ENCODE data around the gene CPPED1.

The CPPED1 gene

GRCh38 chr16:12740986-12741610 is 62.6 kb downstream of the CPPED1 start:
- Mint-ChIP-seq H3K4me1 (no peaks in the 10 kb centered on the region), H3K27me3 (no peaks in the 10 kb centered on the region), H3K27ac (no peak overlapping the region), H3K4me3 (no peak overlapping the region), H3K9me3 (peaks cover 22 to 41% of the 10 kb centered on the region in 2 donors)
- no peak for DNase-seq
- ATAC-seq = no peak

- Mint-ChIP-seq H3K4me3 (no peak overlapping the region), H3K27ac (peak overlapping the region in 1 of 2 donors; percentile 3), H3K9me3 (peaks cover 13 to 32% of the 10 kb centered on the region in 2 donors), H3K27me3 (no peaks in the 10 kb centered on the region), H3K4me1 (no peaks in the 10 kb centered on the region)
- DNase-seq (no peak), ATAC-seq (no peak)
These were observed 63.9 kb downstream of the CPPED1 start for GRCh38 chr16:12739738-12740137.

GRCh38 chr16:12737563-12737962 is 66.1 kb downstream of the CPPED1 start:
- DNase-seq (no peak), ATAC-seq (no peak)
- Mint-ChIP-seq H3K4me1 (no peaks in the 10 kb centered on the region), H3K9me3 (peaks cover 17 to 36% of the 10 kb centered on the region in 2 donors), H3K27ac (peak overlapping the region in 1 of 2 donors; percentile 55), H3K27me3 (no peaks in the 10 kb centered on the region), H3K4me3 (no peak overlapping the region)

GRCh38 chr16:12735805-12736204 is 67.9 kb downstream of the CPPED1 start:
- no peak overlapping the region for H3K27ac Mint-ChIP-seq
- ATAC-seq (no peak), DNase-seq (no peak)
- no peaks in the 10 kb centered on the region for H3K27me3 Mint-ChIP-seq
- peaks cover 28 to 49% of the 10 kb centered on the region in 2 donors for H3K9me3 Mint-ChIP-seq
- no peaks in the 10 kb centered on the region for H3K4me1 Mint-ChIP-seq
- no peak overlapping the region for H3K4me3 Mint-ChIP-seq

- no peaks in the 10 kb centered on the region for H3K27me3 Mint-ChIP-seq
- H3K9me3 Mint-ChIP-seq = peaks cover 28 to 42% of the 10 kb centered on the region in 2 donors
- no peak for DNase-seq
- no peaks in the 10 kb centered on the region for H3K4me1 Mint-ChIP-seq
- H3K27ac Mint-ChIP-seq = no peak overlapping the region
- ATAC-seq = no peak
- no peak overlapping the region for H3K4me3 Mint-ChIP-seq
These were observed 71.1 kb downstream of the CPPED1 start for GRCh38 chr16:12732600-12732999.

- Mint-ChIP-seq H3K4me1 (no peaks in the 10 kb centered on the region), H3K27ac (no peak overlapping the region), H3K27me3 (no peaks in the 10 kb centered on the region), H3K9me3 (peaks cover 24 to 38% of the 10 kb centered on the region in 2 donors), H3K4me3 (no peak overlapping the region)
- ATAC-seq = no peak
- DNase-seq = no peak
These were observed 74.2 kb downstream of the CPPED1 start for GRCh38 chr16:12729448-12729847.

- Mint-ChIP-seq H3K4me3 (no peak overlapping the region), H3K27ac (no peak overlapping the region), H3K27me3 (no peaks in the 10 kb centered on the region), H3K9me3 (peaks cover 23 to 38% of the 10 kb centered on the region in 2 donors), H3K4me1 (no peaks in the 10 kb centered on the region)
- no peak for ATAC-seq
- DNase-seq = no peak
These were observed 75.2 kb downstream of the CPPED1 start for GRCh38 chr16:12728469-12728868.

- Mint-ChIP-seq H3K27me3 (no peaks in the 10 kb centered on the region), H3K4me1 (no peaks in the 10 kb centered on the region), H3K27ac (no peak overlapping the region), H3K9me3 (peaks cover 4 to 16% of the 10 kb centered on the region in 2 donors), H3K4me3 (no peak overlapping the region)
- DNase-seq (no peak), ATAC-seq (no peak)
These were observed 79.5 kb downstream of the CPPED1 start for GRCh38 chr16:12724226-12724625.

- Mint-ChIP-seq H3K4me3 (no peak overlapping the region), H3K27ac (no peak overlapping the region), H3K4me1 (no peaks in the 10 kb centered on the region), H3K9me3 (peaks cover 4 to 16% of the 10 kb centered on the region in 2 donors), H3K27me3 (no peaks in the 10 kb centered on the region)
- ATAC-seq = no peak
- no peak for DNase-seq
These were observed 80.0 kb downstream of the CPPED1 start for GRCh38 chr16:12723681-12724080.

GRCh38 chr16:12721841-12722421 is 81.8 kb downstream of the CPPED1 start:
- Mint-ChIP-seq H3K4me3 (no peak overlapping the region), H3K27me3 (no peaks in the 10 kb centered on the region), H3K9me3 (peaks cover 4 to 17% of the 10 kb centered on the region in 2 donors), H3K4me1 (no peaks in the 10 kb centered on the region), H3K27ac (peak overlapping the region in 1 of 2 donors; percentile 57)
- DNase-seq (no peak), ATAC-seq (no peak)

GRCh38 chr16:12719972-12720371 is 83.7 kb downstream of the CPPED1 start:
- no peaks in the 10 kb centered on the region for H3K4me1 Mint-ChIP-seq
- H3K4me3 Mint-ChIP-seq = no peak overlapping the region
- H3K27ac Mint-ChIP-seq = no peak overlapping the region
- ATAC-seq = no peak
- H3K27me3 Mint-ChIP-seq = no peaks in the 10 kb centered on the region
- peaks cover 11 to 18% of the 10 kb centered on the region in 2 donors for H3K9me3 Mint-ChIP-seq
- DNase-seq = no peak

- Mint-ChIP-seq H3K4me1 (no peaks in the 10 kb centered on the region), H3K27me3 (no peaks in the 10 kb centered on the region), H3K27ac (peak overlapping the region in 1 of 2 donors; percentile 14), H3K4me3 (no peak overlapping the region), H3K9me3 (peaks cover 6 to 13% of the 10 kb centered on the region in 2 donors)
- DNase-seq (no peak), ATAC-seq (no peak)
These were observed 87.0 kb downstream of the CPPED1 start for GRCh38 chr16:12716658-12717057.

- Mint-ChIP-seq H3K27me3 (no peaks in the 10 kb centered on the region), H3K4me3 (no peak overlapping the region), H3K4me1 (no peaks in the 10 kb centered on the region), H3K27ac (no peak overlapping the region), H3K9me3 (peaks cover 5 to 13% of the 10 kb centered on the region in 2 donors)
- no peak for ATAC-seq
- DNase-seq = no peak
These were observed 93.9 kb downstream of the CPPED1 start for GRCh38 chr16:12709807-12710206.

GRCh38 chr16:12708266-12708665 is 95.4 kb downstream of the CPPED1 start:
- Mint-ChIP-seq H3K27ac (no peak overlapping the region), H3K4me3 (no peak overlapping the region)

GRCh38 chr16:12706628-12707027 is 97.1 kb downstream of the CPPED1 start:
- Mint-ChIP-seq H3K9me3 (peaks cover 0 to 13% of the 10 kb centered on the region in 2 donors), H3K27ac (peak overlapping the region in 1 of 2 donors; percentile 54), H3K4me1 (no peaks in the 10 kb centered on the region), H3K4me3 (no peak overlapping the region), H3K27me3 (no peaks in the 10 kb centered on the region)
- DNase-seq (no peak), ATAC-seq (no peak)

More at GRCh38 chr16:12708266-12708665, 95.4 kb downstream of the CPPED1 start:
- DNase-seq (no peak), ATAC-seq (no peak)
- Mint-ChIP-seq H3K9me3 (peaks cover 0 to 13% of the 10 kb centered on the region in 2 donors), H3K4me1 (no peaks in the 10 kb centered on the region), H3K27me3 (no peaks in the 10 kb centered on the region)

- ATAC-seq (no peak), DNase-seq (no peak)
- no peak overlapping the region for H3K27ac Mint-ChIP-seq
- no peaks in the 10 kb centered on the region for H3K27me3 Mint-ChIP-seq
- no peak overlapping the region for H3K4me3 Mint-ChIP-seq
- H3K9me3 Mint-ChIP-seq = no peaks in the 10 kb centered on the region
- peaks cover 5% of the 10 kb centered on the region for H3K4me1 Mint-ChIP-seq
These were observed 99.1 kb downstream of the CPPED1 start for GRCh38 chr16:12704492-12705111.
